ENCODE measurements around the gene EIF2S2.

- TF ChIP-seq ZNF768 (tag by site-specific recombination; IDR thresholded peaks at IDR 0.05) (no peak), ZNF629 (tag by site-specific recombination; IDR thresholded peaks at IDR 0.05) (no peak), ZNF518A (tag by site-specific recombination; conservative IDR thresholded peaks at IDR 0.05; ENCODE audit: low read depth) (no peak), CTCF (tag by site-specific recombination; IDR thresholded peaks at IDR 0.05) (0 out of 2 replicates have a peak, but pooled peaks have one; percentile 4), ZNF701 (tag by site-specific recombination; IDR thresholded peaks at IDR 0.05) (no peak), ZFP41 (tag by site-specific recombination; IDR thresholded peaks at IDR 0.05; ENCODE audit: borderline replicate concordance) (no peak), ZNF530 (tag by site-specific recombination; IDR thresholded peaks at IDR 0.05; ENCODE audit: low read depth) (no peak), ZNF785 (tag by site-specific recombination; IDR thresholded peaks at IDR 0.05) (no peak), MEIS1 (CRISPR knock-in tag; IDR thresholded peaks at IDR 0.05; ENCODE audit: borderline replicate concordance) (no peak), ZNF677 (tag by site-specific recombination; IDR thresholded peaks at IDR 0.05) (no peak)
These were observed 1.9 kb downstream of the EIF2S2 start for GRCh38 chr20:34110025-34110744.

All from HEK293 (cell line).